ENCODE measurements around the gene LIMA1. TPM values are rescaled to one million over a fixed set of nuclear protein-coding genes. Genes with fewer than 3 reads are reported as not detected.

Gene LIMA1
- total and polyA plus RNA-seq, 2 of the 4 experiments (the other 2 are of a cell fraction), result 126 to 163 TPM

DNA sequence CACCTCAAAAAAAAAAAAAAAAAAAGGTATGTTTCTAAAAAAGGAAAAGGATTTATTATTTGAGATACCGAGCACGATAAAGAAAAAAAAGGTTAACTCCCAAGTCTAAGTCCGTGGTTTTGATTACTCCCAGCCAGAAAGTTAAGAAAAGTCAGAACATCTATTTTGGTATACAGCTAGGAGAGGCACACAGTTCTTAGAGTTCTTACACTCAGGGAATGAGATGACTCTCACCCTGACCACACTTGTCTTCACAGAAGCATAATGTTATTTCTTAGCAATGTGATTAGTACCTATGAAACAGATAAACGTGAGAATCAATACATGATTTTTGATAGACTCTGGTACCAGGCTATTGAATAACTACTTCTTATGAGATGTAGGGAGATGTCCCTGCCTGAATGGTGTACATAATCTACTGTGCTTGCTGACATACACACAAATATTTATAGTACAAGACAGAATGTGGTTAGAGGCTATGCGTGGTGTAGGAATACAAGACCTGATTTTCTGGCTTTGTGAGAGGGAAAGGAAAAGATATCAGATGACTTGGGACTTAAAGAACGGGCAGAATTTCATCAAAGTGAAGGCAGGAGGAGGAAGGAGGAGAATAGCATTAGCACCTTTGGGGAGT lies 31.6 kb downstream of the LIMA1 start:
- Histone ChIP-seq H2BK15ac (ENCODE audit: low read depth, low read length) (peak overlapping the region; percentile 48; the same call in 1 of the 3 replicates), H4K5ac (ENCODE audit: low read depth, low read length) (peak overlapping the region; percentile 34; the same call in 1 of the 2 replicates), H3K14ac (replicated peaks; ENCODE audit: low read depth, low read length) (no peak overlapping the region), H3K4ac (ENCODE audit: low read depth, low read length) (peak overlapping the region; percentile 12; the same call in 1 of the 2 replicates), H2BK20ac (ENCODE audit: low read depth, low read length) (peak overlapping the region; percentile 63; the same call in 1 of the 2 replicates), H2BK120ac (ENCODE audit: low read depth, low read length) (peak overlapping the region; percentile 64; the same call in 1 of the 2 replicates), H3K23ac (ENCODE audit: low read depth, low read length) (no peak overlapping the region; the same call in 1 of the 2 replicates), H3K56ac (ENCODE audit: extremely low read depth, insufficient read depth, low read length) (no peak overlapping the region), H3K9ac (ENCODE audit: low read depth, low read length) (no peak overlapping the region), H3K4me1 (ENCODE audit: control insufficient read depth, insufficient read depth, low read length) (peaks cover 16% of the 10 kb centered on the region), H3K18ac (ENCODE audit: low read depth, low read length) (peak overlapping the region; percentile 88; the same call in 1 of the 2 replicates), H4K20me1 (ENCODE audit: insufficient read depth, low read length) (no peaks in the 10 kb centered on the region), H2AK5ac (ENCODE audit: low read depth, low read length) (no peak overlapping the region), H3K27ac (ENCODE audit: insufficient read depth, low read length) (peak overlapping the region; percentile 13; the same call in 1 of the 2 replicates), H3K4me2 (ENCODE audit: low read depth, low read length) (peak overlapping the region; percentile 73; the same call in 1 of the 2 replicates), H3K36me3 (ENCODE audit: control insufficient read depth, insufficient read depth, low read length) (no peaks in the 10 kb centered on the region), H3K9me1 (ENCODE audit: insufficient read depth, low read length) (peaks cover 5% of the 10 kb centered on the region), H3K79me1 (ENCODE audit: low read depth in 1 of 2, low read length in 2 of 2) (peaks cover 7 to 13% of the 10 kb centered on the region in 2 experiments), H4K8ac (ENCODE audit: low read depth in 2 of 2, low read length in 2 of 2) (peak overlapping the region in 1 of 2 experiments; percentile 42; a peak in 2 of 4 replicates), H3K4me3 (ENCODE audit: insufficient read depth, low read depth, low read length) (no peak overlapping the region), H3K9me3 (ENCODE audit: control insufficient read depth, insufficient read depth, low read length) (no peaks in the 10 kb centered on the region), H2AFZ (replicated peaks; ENCODE audit: low read length, poor library complexity) (no peak overlapping the region), H4K91ac (ENCODE audit: insufficient read depth, low read depth, low read length) (no peak overlapping the region), H2AK9ac (replicated peaks; ENCODE audit: low read depth, low read length, poor library complexity) (no peak overlapping the region), H3K27me3 (ENCODE audit: control insufficient read depth, insufficient read depth, low read length) (no peaks in the 10 kb centered on the region), H2BK5ac (ENCODE audit: low read depth, low read length, poor library complexity, severe bottlenecking) (peak overlapping the region; percentile 82)
- ChIA-PET POLR2A (ENCODE audit: unreplicated experiment) (interaction anchor here (0.7 kb wide), 1 partner anchor 29 kb away, joined by 3 read pairs; no protein-coding TSS in a partner anchor), CTCF (no interaction called here)
- TF ChIP-seq FOS (IDR thresholded peaks at IDR 0.05; ENCODE audit: low read depth, low read length), result no peak
- dilution Hi-C loops (cut with HindIII; ENCODE audit: low sequenced_read_pairs, unreplicated experiment) (no loop called here), in situ Hi-C loops (cut with MboI; ENCODE audit: low sequenced_read_pairs) (no loop called here), intact Hi-C loops (cut with micrococcal nuclease) (no loop called here)
- ATAC-seq (ENCODE audit: low read depth) (peak; percentile 75), DNase-seq (peak; percentile 85)
- no TSS peak for BruUV-seq (replicated peaks)
- 0% methylated on average over 1 of the region's 6 CpGs; no CpG with 5 or more reads in 1 of the 2 experiments for WGBS, 2 experiments (ENCODE audit: extremely low coverage in 2 of 2, insufficient read length in 1 of 2)

All from IMR-90 (cell line).